HL-60 (cell line): ENCODE results near the gene CD164.

ENCODE experiments used
- CTCF ChIP-seq: IDR thresholded peaks from one replicate; pipeline ENCODE4 v1.5.1; 2011; ENCODE audit warnings: low read length, control low read depth, inconsistent platforms; ENCODE audit not compliant: insufficient read depth
- GABPA ChIP-seq: IDR thresholded peaks from 2 replicates; pipeline ENCODE4 v1.6.1; 2012; ENCODE audit warnings: low read depth
- POLR2AphosphoS5 ChIP-seq: IDR thresholded peaks from 2 replicates; pipeline ENCODE4 v1.6.1; 2012; ENCODE audit warnings: low read depth
- TF ChIP-seq, protein P1 (sequence below): IDR thresholded peaks from 2 replicates; pipeline ENCODE4 v1.6.1; 2012; ENCODE audit warnings: low read depth; ENCODE audit not compliant: insufficient replicate concordance

DNA sequence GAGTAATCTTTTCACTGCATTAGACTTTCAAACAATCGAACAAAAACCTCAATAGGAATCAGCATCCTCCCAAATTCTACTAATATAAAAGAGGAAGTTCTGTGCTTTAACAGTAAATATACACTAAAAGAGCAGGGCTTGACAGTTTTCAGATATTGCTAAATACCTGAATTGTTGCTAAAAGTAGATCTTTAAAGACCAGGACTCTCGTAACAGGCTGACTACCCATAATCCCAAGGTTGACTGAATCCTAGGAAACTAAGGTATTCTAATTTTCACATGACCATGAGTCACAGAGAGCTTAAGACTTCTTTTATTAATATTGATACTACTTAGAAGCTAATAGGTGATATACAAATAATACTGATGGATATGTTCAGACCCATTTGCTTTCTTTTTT is 10.1 kb downstream of the CD164 start:
- TF ChIP-seq CTCF = no peak
- TF ChIP-seq POLR2AphosphoS5 = no peak
- TF ChIP-seq GABPA = no peak
- TF ChIP-seq, protein P1, sequence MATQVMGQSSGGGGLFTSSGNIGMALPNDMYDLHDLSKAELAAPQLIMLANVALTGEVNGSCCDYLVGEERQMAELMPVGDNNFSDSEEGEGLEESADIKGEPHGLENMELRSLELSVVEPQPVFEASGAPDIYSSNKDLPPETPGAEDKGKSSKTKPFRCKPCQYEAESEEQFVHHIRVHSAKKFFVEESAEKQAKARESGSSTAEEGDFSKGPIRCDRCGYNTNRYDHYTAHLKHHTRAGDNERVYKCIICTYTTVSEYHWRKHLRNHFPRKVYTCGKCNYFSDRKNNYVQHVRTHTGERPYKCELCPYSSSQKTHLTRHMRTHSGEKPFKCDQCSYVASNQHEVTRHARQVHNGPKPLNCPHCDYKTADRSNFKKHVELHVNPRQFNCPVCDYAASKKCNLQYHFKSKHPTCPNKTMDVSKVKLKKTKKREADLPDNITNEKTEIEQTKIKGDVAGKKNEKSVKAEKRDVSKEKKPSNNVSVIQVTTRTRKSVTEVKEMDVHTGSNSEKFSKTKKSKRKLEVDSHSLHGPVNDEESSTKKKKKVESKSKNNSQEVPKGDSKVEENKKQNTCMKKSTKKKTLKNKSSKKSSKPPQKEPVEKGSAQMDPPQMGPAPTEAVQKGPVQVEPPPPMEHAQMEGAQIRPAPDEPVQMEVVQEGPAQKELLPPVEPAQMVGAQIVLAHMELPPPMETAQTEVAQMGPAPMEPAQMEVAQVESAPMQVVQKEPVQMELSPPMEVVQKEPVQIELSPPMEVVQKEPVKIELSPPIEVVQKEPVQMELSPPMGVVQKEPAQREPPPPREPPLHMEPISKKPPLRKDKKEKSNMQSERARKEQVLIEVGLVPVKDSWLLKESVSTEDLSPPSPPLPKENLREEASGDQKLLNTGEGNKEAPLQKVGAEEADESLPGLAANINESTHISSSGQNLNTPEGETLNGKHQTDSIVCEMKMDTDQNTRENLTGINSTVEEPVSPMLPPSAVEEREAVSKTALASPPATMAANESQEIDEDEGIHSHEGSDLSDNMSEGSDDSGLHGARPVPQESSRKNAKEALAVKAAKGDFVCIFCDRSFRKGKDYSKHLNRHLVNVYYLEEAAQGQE = no peak
